RWPE2 (cell line): ENCODE measurements around the gene OPA3.

ENCODE experiments used
- ATAC-seq: fragments of 200-7000 bp; cut with Tn5 transposase; 3 replicates; pipeline ENCODE4 v1.9.1; 2021; ENCODE audit warnings: low read depth
- DNase-seq: peaks from one replicate; pipeline ENCODE4 v3.0.0-alpha.2; 2020; ENCODE audit warnings: low spot score
- H3K27ac ChIP-seq: fragments of 450-650 bp; 2 replicates; pipeline ENCODE4 v1.5.1; 2017; ENCODE audit warnings: mild to moderate bottlenecking; ENCODE audit not compliant: poor library complexity, severe bottlenecking
- H3K27me3 ChIP-seq: fragments of 250-450 bp; sonication (Bioruptor Pico); 2 replicates; pipeline ENCODE4 v1.5.1; 2021; ENCODE audit warnings: mild to moderate bottlenecking, moderate library complexity; ENCODE audit not compliant: insufficient read depth, poor library complexity, severe bottlenecking
- H3K36me3 ChIP-seq: fragments of 250-450 bp; sonication (Bioruptor Pico); 2 replicates; pipeline ENCODE4 v1.5.1; 2020; ENCODE audit warnings: low read depth, mild to moderate bottlenecking, moderate library complexity
- H3K4me1 ChIP-seq: fragments of 250-450 bp; sonication (Bioruptor Pico); 2 replicates; pipeline ENCODE4 v1.5.1; 2021; ENCODE audit warnings: mild to moderate bottlenecking, moderate library complexity; ENCODE audit not compliant: insufficient read depth, poor library complexity, severe bottlenecking
- H3K4me3 ChIP-seq: fragments of 250-450 bp; sonication (Bioruptor Pico); 2 replicates; pipeline ENCODE4 v1.5.1; 2021; ENCODE audit warnings: mild to moderate bottlenecking, moderate library complexity; ENCODE audit not compliant: severe bottlenecking
- H3K9me3 ChIP-seq: fragments of 250-450 bp; sonication (Bioruptor Pico); 2 replicates; pipeline ENCODE4 v1.5.1; 2021; ENCODE audit warnings: mild to moderate bottlenecking, moderate library complexity; ENCODE audit not compliant: severe bottlenecking
- TF ChIP-seq, protein P1 (sequence below): fragments of 450-650 bp; IDR thresholded peaks from one replicate; pipeline ENCODE4 v1.5.1; 2017; ENCODE audit warnings: mild to moderate bottlenecking, moderate library complexity; ENCODE audit not compliant: poor library complexity, severe bottlenecking

The OPA3 gene

DNA sequence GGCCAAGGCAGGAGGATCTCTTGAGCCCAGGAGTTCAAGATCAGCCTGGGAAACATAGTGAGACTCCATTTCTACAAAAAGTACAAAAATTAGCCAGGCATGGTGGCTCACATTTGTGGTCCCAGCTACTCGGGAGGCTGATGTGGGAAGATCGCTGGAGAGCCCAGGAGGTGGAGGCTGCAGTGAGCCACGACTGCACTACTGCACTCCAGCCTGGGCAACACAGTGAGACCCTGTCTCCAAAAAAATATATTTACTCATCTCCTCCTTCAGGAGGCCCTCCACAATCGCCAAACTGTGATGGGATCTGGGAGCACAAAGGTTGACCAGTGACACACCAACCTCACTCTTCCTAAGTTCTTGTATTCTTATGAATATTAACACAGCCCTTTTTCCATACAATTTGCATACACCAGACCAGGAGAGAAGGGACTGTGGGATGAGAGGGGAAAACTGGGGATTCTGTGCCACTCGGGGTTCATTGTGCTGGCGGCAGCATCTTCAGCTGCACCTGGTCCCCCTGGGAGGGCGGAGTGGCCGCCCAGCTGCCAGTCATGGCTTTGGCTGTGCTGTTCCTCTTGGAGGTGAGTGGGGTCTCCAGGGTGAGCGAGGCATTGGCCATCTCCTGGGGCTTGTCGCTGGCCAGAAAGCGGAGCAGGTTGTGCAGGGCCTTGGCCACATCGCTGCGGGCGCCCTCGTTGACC, 5.8 kb upstream of the OPA3 start:
- DNase-seq (no peak), ATAC-seq (no peak)
- H3K27ac ChIP-seq = no peak overlapping the region
- no peaks in the 10 kb centered on the region for H3K36me3 ChIP-seq
- H3K4me3 ChIP-seq = no peak overlapping the region
- TF ChIP-seq, protein P1, sequence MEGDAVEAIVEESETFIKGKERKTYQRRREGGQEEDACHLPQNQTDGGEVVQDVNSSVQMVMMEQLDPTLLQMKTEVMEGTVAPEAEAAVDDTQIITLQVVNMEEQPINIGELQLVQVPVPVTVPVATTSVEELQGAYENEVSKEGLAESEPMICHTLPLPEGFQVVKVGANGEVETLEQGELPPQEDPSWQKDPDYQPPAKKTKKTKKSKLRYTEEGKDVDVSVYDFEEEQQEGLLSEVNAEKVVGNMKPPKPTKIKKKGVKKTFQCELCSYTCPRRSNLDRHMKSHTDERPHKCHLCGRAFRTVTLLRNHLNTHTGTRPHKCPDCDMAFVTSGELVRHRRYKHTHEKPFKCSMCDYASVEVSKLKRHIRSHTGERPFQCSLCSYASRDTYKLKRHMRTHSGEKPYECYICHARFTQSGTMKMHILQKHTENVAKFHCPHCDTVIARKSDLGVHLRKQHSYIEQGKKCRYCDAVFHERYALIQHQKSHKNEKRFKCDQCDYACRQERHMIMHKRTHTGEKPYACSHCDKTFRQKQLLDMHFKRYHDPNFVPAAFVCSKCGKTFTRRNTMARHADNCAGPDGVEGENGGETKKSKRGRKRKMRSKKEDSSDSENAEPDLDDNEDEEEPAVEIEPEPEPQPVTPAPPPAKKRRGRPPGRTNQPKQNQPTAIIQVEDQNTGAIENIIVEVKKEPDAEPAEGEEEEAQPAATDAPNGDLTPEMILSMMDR = no peak
- H3K9me3 ChIP-seq = no peaks in the 10 kb centered on the region
- peaks cover 10% of the 10 kb centered on the region for H3K4me1 ChIP-seq
- H3K27me3 ChIP-seq = no peaks in the 10 kb centered on the region

DNA sequence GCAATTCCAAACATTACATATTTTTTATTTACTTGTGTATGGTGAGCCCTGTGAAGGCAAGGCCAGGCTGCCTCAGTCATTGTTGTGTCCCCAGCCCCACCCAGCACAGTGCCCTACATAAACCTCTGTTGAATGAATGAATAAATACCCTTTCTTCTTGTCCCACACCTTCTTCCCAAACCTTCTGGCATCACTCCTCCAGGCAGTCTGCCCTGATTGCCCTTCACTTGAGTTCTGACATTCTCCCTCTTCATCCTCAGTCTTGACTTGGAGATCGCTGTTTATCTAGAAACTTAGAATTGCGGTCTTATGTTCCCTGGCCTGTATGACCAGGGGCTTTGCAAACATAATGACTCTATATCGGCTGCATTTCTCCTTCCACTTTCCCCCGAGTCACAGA, 5.2 kb upstream of the OPA3 start:
- Histone ChIP-seq H3K4me3 (no peak overlapping the region), H3K36me3 (no peaks in the 10 kb centered on the region), H3K9me3 (no peaks in the 10 kb centered on the region), H3K27ac (no peak overlapping the region), H3K27me3 (no peaks in the 10 kb centered on the region), H3K4me1 (peaks cover 10% of the 10 kb centered on the region)
- no peak for DNase-seq
- TF ChIP-seq, protein P1 = no peak
- ATAC-seq = no peak

DNA sequence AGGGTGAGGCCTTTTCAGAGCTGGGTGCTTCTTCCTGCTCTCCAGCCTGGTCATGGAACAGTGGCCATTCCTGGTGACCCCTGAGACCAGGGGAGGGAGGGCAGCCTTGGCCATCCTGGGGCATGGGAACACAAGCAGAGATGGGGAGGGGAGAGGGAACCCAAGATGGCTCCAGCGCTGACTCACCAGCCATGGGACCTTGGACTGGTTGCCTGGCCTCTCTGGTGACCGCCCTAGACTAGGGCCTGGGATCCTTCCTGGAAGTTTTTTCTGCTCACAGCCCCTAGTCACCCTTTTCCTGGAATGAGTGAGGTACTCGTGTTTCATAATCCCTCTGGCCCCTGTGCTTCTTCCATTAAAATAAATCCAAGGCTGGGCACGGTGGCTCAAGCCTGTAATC, 3.3 kb upstream of the OPA3 start:
- TF ChIP-seq, protein P1 = no peak
- Histone ChIP-seq H3K27ac (no peak overlapping the region), H3K36me3 (no peaks in the 10 kb centered on the region), H3K9me3 (no peaks in the 10 kb centered on the region), H3K27me3 (no peaks in the 10 kb centered on the region), H3K4me3 (no peak overlapping the region), H3K4me1 (peaks cover 10% of the 10 kb centered on the region)
- ATAC-seq (no peak), DNase-seq (no peak)

- no peaks in the 10 kb centered on the region for H3K4me1 ChIP-seq
- no peak for ATAC-seq
- peak overlapping the region; percentile 67 for H3K27ac ChIP-seq
- no peaks in the 10 kb centered on the region for H3K9me3 ChIP-seq
- H3K4me3 ChIP-seq = peak overlapping the region; percentile 53
- H3K36me3 ChIP-seq = no peaks in the 10 kb centered on the region
- DNase-seq = no peak
- H3K27me3 ChIP-seq = no peaks in the 10 kb centered on the region
- TF ChIP-seq, protein P1 = no peak
Observed at GRCh38 chr19:45585158-45585577, 566 bp upstream of the OPA3 start.

DNA sequence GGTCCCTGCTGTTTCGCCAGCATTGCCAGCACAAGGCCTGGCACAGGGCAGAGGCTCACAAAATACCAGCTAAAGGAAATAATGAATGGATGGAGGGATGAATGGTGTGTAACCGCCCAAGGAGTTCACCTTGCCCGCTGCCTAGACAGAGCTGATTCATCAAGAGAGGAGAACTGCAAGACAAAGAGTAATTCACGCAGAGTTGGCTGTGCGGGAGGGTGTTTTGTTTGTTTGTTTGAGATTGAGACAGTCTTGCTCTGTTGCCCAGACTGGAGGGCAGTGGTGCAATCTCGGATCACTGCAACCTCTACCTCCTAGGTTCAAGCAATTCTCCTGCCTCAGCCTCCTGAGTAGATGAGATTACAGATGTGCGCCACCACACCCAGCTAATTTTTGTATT, 3.0 kb downstream of the OPA3 start:
- DNase-seq (no peak), ATAC-seq (no peak)
- TF ChIP-seq, protein P1 = no peak
- H3K27me3 ChIP-seq = no peaks in the 10 kb centered on the region
- H3K36me3 ChIP-seq = no peaks in the 10 kb centered on the region
- H3K9me3 ChIP-seq = no peaks in the 10 kb centered on the region
- peak overlapping the region; percentile 6 for H3K27ac ChIP-seq
- H3K4me1 ChIP-seq = peaks cover 22% of the 10 kb centered on the region
- no peak overlapping the region for H3K4me3 ChIP-seq
